Stimulated activated CD8-positive, alpha-beta memory T cell treated with anti-CD3 and anti-CD28 coated beads, Interleukin-12 subunit alpha, Interleukin-12 subunit beta, amount 100 ng/mL, for 24 hours (primary cell): ENCODE results near the gene DIS3L.
"Not testable (repeated sequence)": the region's sequence is repeated elsewhere in the genome, so short reads cannot be mapped to it uniquely, and the experiment has no call there.

Experiments used
- DNase-seq: peaks from one replicate; pipeline ENCODE4 v3.0.0-alpha.2; 2020; ENCODE audit errors: extremely low read depth

Gene DIS3L

GRCh38 chr15:66310786-66311185, 17.4 kb downstream of the DIS3L start:
- DNase-seq: no peak

- DNase-seq: no peak
Observed at GRCh38 chr15:66312144-66312543, 18.8 kb downstream of the DIS3L start.

GRCh38 chr15:66323312-66323928, 30.1 kb downstream of the DIS3L start:
- DNase-seq: no peak

GRCh38 chr15:66326051-66326450, 32.7 kb downstream of the DIS3L start:
- no peak for DNase-seq

- DNase-seq: no peak
Observed at GRCh38 chr15:66327736-66328135, 34.4 kb downstream of the DIS3L start.

GRCh38 chr15:66328771-66329170, 35.4 kb downstream of the DIS3L start:
- no peak for DNase-seq

- DNase-seq: not testable (repeated sequence)
Observed at GRCh38 chr15:66348530-66348929, 55.2 kb downstream of the DIS3L start.

GRCh38 chr15:66356077-66356358, 62.6 kb downstream of the DIS3L start:
- DNase-seq: no peak

- DNase-seq: peak; percentile 93
Observed at GRCh38 chr15:66356359-66357236, 63.2 kb downstream of the DIS3L start, which contains the start of gene TIPIN. Gene TIPIN, minus strand, starts transcription at chr15:66356685. Its CDS starts 3,738 bp downstream, at chr15:66352947.

GRCh38 chr15:66359740-66360139, 66.4 kb downstream of the DIS3L start:
- no peak for DNase-seq

- DNase-seq: not testable (repeated sequence)
Observed at GRCh38 chr15:66361745-66362460, 68.5 kb downstream of the DIS3L start.

GRCh38 chr15:66362776-66363175, 69.4 kb downstream of the DIS3L start:
- DNase-seq: no peak

- no peak for DNase-seq
Observed at GRCh38 chr15:66364944-66365528, 71.7 kb downstream of the DIS3L start.

- no peak for DNase-seq
Observed at GRCh38 chr15:66369773-66370651, 76.6 kb downstream of the DIS3L start.

GRCh38 chr15:66374179-66374578, 80.8 kb downstream of the DIS3L start:
- DNase-seq: no peak

GRCh38 chr15:66378814-66379430, 85.6 kb downstream of the DIS3L start:
- DNase-seq: no peak

- not testable (repeated sequence) for DNase-seq
Observed at GRCh38 chr15:66381376-66381775, 88.0 kb downstream of the DIS3L start.
